ENCODE results near the gene NUP214. TPM values are rescaled to one million over a fixed set of nuclear protein-coding genes. Genes with fewer than 3 reads are reported as not detected.

The NUP214 gene
- total RNA-seq, 2 donors from 2014 or later, result 44.3 to 55.0 TPM

DNA sequence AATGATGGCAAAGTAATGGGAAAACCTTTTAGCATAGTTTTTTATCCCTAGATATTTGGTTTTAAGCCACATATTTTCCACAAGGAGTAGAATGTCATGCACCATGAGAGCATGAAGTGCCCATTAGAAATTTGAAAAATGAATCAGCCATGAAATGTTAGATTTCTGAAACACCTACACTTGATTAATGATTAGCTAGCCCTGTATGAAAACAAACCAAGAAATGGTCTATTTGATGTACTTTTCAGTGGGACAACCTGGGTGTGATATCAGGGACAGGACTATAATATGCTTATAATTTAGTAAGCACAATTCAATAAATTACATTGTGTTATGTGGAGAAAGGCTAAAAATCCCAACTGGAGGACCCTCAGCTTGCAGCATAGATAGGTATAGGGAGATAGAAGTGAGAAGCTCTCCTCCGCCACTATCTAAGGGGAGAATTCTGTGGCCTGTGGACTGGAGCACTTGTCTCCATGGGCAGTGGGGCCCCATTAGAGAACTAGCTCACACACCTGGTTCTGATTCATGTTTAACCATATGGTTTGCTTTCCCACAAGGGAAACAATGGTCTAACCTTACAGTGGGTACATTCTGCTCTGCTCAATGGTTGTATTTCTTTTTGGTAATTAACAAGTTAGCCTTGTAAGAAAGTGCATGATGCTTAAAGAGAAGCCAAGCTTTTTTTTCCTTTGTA lies 35.2 kb downstream of the NUP214 start:
- TF ChIP-seq CTCF (IDR thresholded peaks at IDR 0.05), result no peak
- no peaks in the 10 kb centered on the region for H3K9me3 ChIP-seq
- H3K4me3 ChIP-seq, result no peak overlapping the region
- H3K36me3 ChIP-seq, result peaks cover 41% of the 10 kb centered on the region
- H3K4me1 ChIP-seq (ENCODE audit: control insufficient read depth in 1 of 2, low read depth in 2 of 2), result no peaks in the 10 kb centered on the region
- no peaks in the 10 kb centered on the region for H3K27me3 ChIP-seq (replicated peaks; ENCODE audit: insufficient read depth)
- H3K27ac ChIP-seq, result no peak overlapping the region
- DNase-seq (ENCODE audit: low spot score) (no peak), ATAC-seq (ENCODE audit: insufficient number of reproducible peaks, low FRiP score, low read depth) (no peak)

DNA sequence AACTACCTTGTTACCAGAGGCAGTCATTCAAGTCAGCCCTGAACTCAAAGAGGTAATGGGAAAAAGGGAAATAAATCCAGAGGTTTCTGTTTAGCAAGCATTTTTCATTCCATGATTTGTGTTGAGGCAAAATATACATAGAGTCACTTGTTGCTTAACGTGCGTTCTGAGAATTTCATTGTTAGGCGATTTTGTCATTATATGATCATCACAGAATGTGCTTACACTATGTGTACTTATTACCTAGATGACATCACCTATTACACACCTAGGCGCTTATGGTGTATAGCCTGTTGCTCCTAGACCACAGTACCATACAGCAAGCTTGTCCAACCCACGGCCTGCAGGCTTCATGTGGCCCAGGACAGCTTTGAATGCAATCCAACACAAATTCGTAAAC lies 36.2 kb downstream of the NUP214 start:
- Histone ChIP-seq H3K36me3 (peaks cover 41% of the 10 kb centered on the region), H3K27ac (no peak overlapping the region), H3K27me3 (replicated peaks; ENCODE audit: insufficient read depth) (no peaks in the 10 kb centered on the region), H3K4me1 (ENCODE audit: control insufficient read depth in 1 of 2, low read depth in 2 of 2) (no peaks in the 10 kb centered on the region), H3K9me3 (no peaks in the 10 kb centered on the region), H3K4me3 (no peak overlapping the region)
- ATAC-seq (ENCODE audit: insufficient number of reproducible peaks, low FRiP score, low read depth), result no peak
- no peak for DNase-seq (ENCODE audit: low spot score)
- no peak for TF ChIP-seq CTCF (IDR thresholded peaks at IDR 0.05)

DNA sequence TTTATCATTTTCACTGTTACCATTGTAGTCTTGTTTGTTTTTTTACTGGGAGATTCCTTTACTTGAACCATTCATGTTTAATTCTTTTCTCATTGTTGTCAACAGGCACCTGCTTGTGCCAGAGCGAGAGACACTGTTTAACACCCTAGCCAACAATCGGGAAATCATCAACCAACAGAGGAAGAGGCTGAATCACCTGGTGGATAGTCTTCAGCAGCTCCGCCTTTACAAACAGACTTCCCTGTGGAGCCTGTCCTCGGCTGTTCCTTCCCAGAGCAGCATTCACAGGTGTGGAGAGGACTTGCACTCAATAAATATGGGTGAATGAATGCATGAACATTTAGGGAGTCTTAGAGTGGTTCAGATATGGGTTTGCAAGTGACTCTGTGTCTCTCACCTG lies 37.5 kb downstream of the NUP214 start:
- Histone ChIP-seq H3K4me1 (ENCODE audit: control insufficient read depth in 1 of 2, low read depth in 2 of 2) (no peaks in the 10 kb centered on the region), H3K27me3 (replicated peaks; ENCODE audit: insufficient read depth) (no peaks in the 10 kb centered on the region), H3K4me3 (no peak overlapping the region), H3K36me3 (peaks cover 35% of the 10 kb centered on the region), H3K27ac (no peak overlapping the region), H3K9me3 (no peaks in the 10 kb centered on the region)
- DNase-seq (ENCODE audit: low spot score) (no peak), ATAC-seq (ENCODE audit: insufficient number of reproducible peaks, low FRiP score, low read depth) (no peak)
- TF ChIP-seq CTCF (IDR thresholded peaks at IDR 0.05), result no peak

DNA sequence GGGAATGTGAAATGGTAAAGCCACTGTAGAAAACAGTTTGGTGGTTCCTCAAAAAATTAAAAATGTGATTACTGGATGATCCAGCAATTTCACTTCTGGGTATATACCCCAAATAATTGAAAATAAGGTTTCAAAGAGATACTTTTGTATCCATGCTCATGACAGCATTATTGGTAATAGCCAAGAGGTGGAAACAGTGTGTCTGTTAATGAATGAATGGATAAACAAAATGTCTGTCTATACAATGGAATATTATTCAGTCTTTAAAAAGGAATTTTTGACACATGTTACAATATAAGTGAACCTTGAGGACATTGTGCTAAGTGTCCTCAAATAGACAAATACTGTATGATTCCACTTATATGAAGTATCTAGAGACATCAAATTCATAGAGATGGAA lies 40.1 kb downstream of the NUP214 start:
- Histone ChIP-seq H3K4me1 (ENCODE audit: control insufficient read depth in 1 of 2, low read depth in 2 of 2) (no peaks in the 10 kb centered on the region), H3K9me3 (no peaks in the 10 kb centered on the region), H3K27me3 (replicated peaks; ENCODE audit: insufficient read depth) (no peaks in the 10 kb centered on the region), H3K4me3 (no peak overlapping the region), H3K36me3 (peaks cover 30% of the 10 kb centered on the region), H3K27ac (no peak overlapping the region)
- TF ChIP-seq CTCF (IDR thresholded peaks at IDR 0.05), result no peak
- no peak for ATAC-seq (ENCODE audit: insufficient number of reproducible peaks, low FRiP score, low read depth)
- no peak for DNase-seq (ENCODE audit: low spot score)

DNA sequence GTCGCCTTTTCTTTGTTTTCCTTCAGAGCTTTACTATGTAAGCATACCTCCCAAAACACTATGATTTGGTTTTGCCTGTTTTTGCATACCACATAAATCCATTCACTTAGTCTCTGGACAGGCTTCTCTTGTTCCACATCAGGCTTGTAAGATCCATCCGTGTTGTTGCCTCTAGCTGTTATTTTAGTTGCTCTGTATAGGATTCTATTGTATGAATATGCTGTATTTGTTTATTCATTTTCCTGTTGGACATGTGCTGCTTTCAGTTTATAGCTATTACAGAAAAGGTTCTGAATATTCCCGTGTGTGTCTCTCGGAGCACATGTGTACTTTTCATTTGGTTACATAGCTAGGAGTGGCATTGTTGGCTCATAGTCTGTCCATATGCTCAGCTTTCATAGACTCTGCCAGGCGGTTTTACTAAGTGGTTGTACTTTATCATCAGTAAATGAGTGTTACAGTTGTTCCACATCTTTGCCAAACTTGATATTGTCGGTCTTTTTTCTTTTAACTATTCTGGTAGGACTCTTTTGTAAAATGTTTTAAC lies 41.8 kb downstream of the NUP214 start:
- no peak for TF ChIP-seq CTCF (IDR thresholded peaks at IDR 0.05)
- ATAC-seq (ENCODE audit: insufficient number of reproducible peaks, low FRiP score, low read depth), result no peak

More for the DNA sequence above, 41.8 kb downstream of the NUP214 start:
- no peak overlapping the region for H3K27ac ChIP-seq
- H3K36me3 ChIP-seq, result peaks cover 20% of the 10 kb centered on the region
- no peak overlapping the region for H3K4me3 ChIP-seq
- no peak for DNase-seq (ENCODE audit: low spot score)
- H3K4me1 ChIP-seq (ENCODE audit: control insufficient read depth in 1 of 2, low read depth in 2 of 2), result no peaks in the 10 kb centered on the region
- no peaks in the 10 kb centered on the region for H3K9me3 ChIP-seq
- no peaks in the 10 kb centered on the region for H3K27me3 ChIP-seq (replicated peaks; ENCODE audit: insufficient read depth)

Data from thoracic aorta (tissue), 2 donors.